Gastroesophageal sphincter (tissue), 3 donors: ENCODE data around the gene RNF141.

ENCODE experiments used
- POLR2AphosphoS5 ChIP-seq: sonication (generic); formaldehyde crosslinking; IDR thresholded peaks from one replicate; pipeline ENCODE4 v1.6.1; 2017; ENCODE audit warnings: antibody characterized with exemption
- TF ChIP-seq, protein P1 (sequence below), 4 experiments: fragments of 200-600 bp in 2 of 4; fragments of 450-650 bp in 2 of 4; sonication (generic) in 1 of 4; IDR thresholded peaks; one replicate each; pipeline ENCODE4 v1.5.1; 2017 to 2019; ENCODE audit warnings: antibody characterized with exemption in 4 of 4, mild to moderate bottlenecking in 2 of 4, moderate library complexity in 2 of 4

DNA sequence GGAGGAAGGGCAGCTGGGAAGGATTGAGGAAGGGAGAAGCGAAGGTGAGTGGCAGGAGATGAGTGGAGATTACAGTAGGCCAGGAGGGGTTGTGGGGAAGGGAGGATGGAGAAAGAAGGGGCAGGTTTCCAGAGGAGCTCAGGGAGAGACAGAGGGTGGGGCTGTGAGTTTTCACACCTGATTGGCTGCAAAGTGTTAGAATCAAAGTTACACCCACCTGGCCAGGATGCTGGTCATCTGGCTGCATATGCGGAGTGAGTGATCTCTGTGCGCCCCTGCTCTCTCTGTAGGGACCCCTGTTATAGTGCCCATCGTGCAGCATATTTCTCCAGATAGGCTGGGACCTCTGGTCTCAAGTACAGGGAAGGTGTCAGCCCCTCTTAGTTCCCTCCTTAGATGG, 67.6 kb downstream of the RNF141 start:
- TF ChIP-seq, protein P1, sequence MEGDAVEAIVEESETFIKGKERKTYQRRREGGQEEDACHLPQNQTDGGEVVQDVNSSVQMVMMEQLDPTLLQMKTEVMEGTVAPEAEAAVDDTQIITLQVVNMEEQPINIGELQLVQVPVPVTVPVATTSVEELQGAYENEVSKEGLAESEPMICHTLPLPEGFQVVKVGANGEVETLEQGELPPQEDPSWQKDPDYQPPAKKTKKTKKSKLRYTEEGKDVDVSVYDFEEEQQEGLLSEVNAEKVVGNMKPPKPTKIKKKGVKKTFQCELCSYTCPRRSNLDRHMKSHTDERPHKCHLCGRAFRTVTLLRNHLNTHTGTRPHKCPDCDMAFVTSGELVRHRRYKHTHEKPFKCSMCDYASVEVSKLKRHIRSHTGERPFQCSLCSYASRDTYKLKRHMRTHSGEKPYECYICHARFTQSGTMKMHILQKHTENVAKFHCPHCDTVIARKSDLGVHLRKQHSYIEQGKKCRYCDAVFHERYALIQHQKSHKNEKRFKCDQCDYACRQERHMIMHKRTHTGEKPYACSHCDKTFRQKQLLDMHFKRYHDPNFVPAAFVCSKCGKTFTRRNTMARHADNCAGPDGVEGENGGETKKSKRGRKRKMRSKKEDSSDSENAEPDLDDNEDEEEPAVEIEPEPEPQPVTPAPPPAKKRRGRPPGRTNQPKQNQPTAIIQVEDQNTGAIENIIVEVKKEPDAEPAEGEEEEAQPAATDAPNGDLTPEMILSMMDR (IDR thresholded peaks at IDR 0.05): no peak
- TF ChIP-seq POLR2AphosphoS5: no peak
